Endothelial cell of umbilical vein (primary cell): ENCODE data around the gene FGF2. TPM values are rescaled to one million over a fixed set of nuclear protein-coding genes. Genes with fewer than 3 reads are reported as not detected.
A peak's percentile ranks its signal among the peaks of the same experiment; 100 is the strongest.

Experiments used
- BruUV-seq: library from RNA; stranded (reverse); fragments of 400-500 nt; replicated peaks from 2 replicates; lab custom pipeline; 2021; lab: Mats Ljungman, UMichigan
- CTCF ChIA-PET: fragments of 300-600, 350-600 bp; sonication (Branson Sonifier 250); formaldehyde crosslinking; loops from one replicate; lab custom pipeline; 2021; ENCODE audit warnings: antibody characterized with exemption, inconsistent platforms; lab: Charles Lee
- POLR2A ChIA-PET: fragments of 300-600, 350-600 bp; sonication (Branson Sonifier 250); formaldehyde crosslinking; loops from one replicate; lab custom pipeline; 2021; ENCODE audit warnings: antibody characterized with exemption, inconsistent platforms; lab: Charles Lee
- DNase-seq: peaks from one replicate; pipeline ENCODE4 v3.0.0-alpha.2; 2011; ENCODE audit warnings: low read depth, low spot score
- FAIRE-seq: peaks from 2 replicates; lab custom pipeline; 2011; peaks lifted over from hg19 to GRCh38; lab: Jason Lieb, UNC
- H2AFZ ChIP-seq: 2 replicates; pipeline ENCODE4 v1.6.0; 2012; ENCODE audit warnings: low read depth, low read length, control low read depth, inconsistent platforms
- H3K27ac ChIP-seq: 2 replicates; pipeline ENCODE4 v1.5.1; 2011; ENCODE audit warnings: low read depth, mild to moderate bottlenecking, control low read depth, low read length, moderate library complexity; ENCODE audit not compliant: insufficient read depth
- H3K27me3 ChIP-seq, 2 experiments: 2 replicates each; pipeline versions ENCODE4 v1.6.0 to v1.6.1; 2011; ENCODE audit warnings: low read length in 2 of 2, mixed read lengths in 1 of 2; ENCODE audit not compliant: control insufficient read depth in 2 of 2, insufficient read depth in 2 of 2
- H3K36me3 ChIP-seq, 2 experiments: 2 replicates in 1 of 2; 3 replicates in 1 of 2; pipeline ENCODE4 v1.5.1; 2011; ENCODE audit warnings: low read length in 2 of 2, mild to moderate bottlenecking in 1 of 2, moderate library complexity in 1 of 2; ENCODE audit not compliant: control insufficient read depth in 2 of 2, insufficient read depth in 2 of 2; ENCODE audit errors: extremely low read depth in 1 of 2
- H3K4me1 ChIP-seq: 3 replicates; pipeline ENCODE4 v1.5.1; 2011; ENCODE audit warnings: mild to moderate bottlenecking, low read length; ENCODE audit not compliant: control insufficient read depth, insufficient read depth; ENCODE audit errors: extremely low read depth
- H3K4me2 ChIP-seq: 2 replicates; pipeline ENCODE4 v1.6.1; 2011; ENCODE audit warnings: low read length, control low read depth, mixed read lengths; ENCODE audit not compliant: insufficient read depth
- H3K4me3 ChIP-seq, 3 experiments: fragments of 200-600 bp in 1 of 3; sonication (generic), shearing (Covaris generic) in 1 of 3; replicated peaks in 1 of 3; 2 replicates each; pipeline ENCODE4 v1.5.1; 2011 to 2016; ENCODE audit warnings: control low read depth in 3 of 3, low read length in 3 of 3, mild to moderate bottlenecking in 2 of 3, inconsistent platforms in 1 of 3, low read depth in 1 of 3, moderate library complexity in 1 of 3; ENCODE audit not compliant: insufficient read depth in 1 of 3
- H3K79me2 ChIP-seq: 2 replicates; pipeline ENCODE4 v1.6.0; 2012; ENCODE audit warnings: low read length, inconsistent platforms; ENCODE audit not compliant: control insufficient read depth, insufficient read depth
- H3K9ac ChIP-seq: replicated peaks from 2 replicates; pipeline ENCODE3; 2011; ENCODE audit warnings: low read length, control low read depth; ENCODE audit not compliant: insufficient read depth; ENCODE audit errors: extremely low read depth
- H3K9me1 ChIP-seq: replicated peaks from 3 replicates; pipeline ENCODE4 v1.6.0; 2011; ENCODE audit warnings: mild to moderate bottlenecking, low read length; ENCODE audit not compliant: control insufficient read depth, insufficient read depth; ENCODE audit errors: extremely low read depth
- H3K9me3 ChIP-seq: replicated peaks from 2 replicates; pipeline ENCODE4 v1.5.1; 2012; ENCODE audit warnings: low read length, inconsistent platforms; ENCODE audit not compliant: control insufficient read depth, insufficient read depth
- H4K20me1 ChIP-seq: replicated peaks from 2 replicates; pipeline ENCODE3; 2011; ENCODE audit warnings: mild to moderate bottlenecking, low read length; ENCODE audit not compliant: control insufficient read depth, insufficient read depth; ENCODE audit errors: extremely low read depth
- CTCF ChIP-seq, 2 donors: IDR thresholded peaks; 1 replicate in 1 of 2; 2 replicates in 1 of 2; pipeline ENCODE4 v1.5.1; 2011; ENCODE audit warnings: low read length in 2 of 2, mild to moderate bottlenecking in 2 of 2, moderate library complexity in 2 of 2, control low read depth in 1 of 2, inconsistent platforms in 1 of 2, low read depth in 1 of 2; ENCODE audit not compliant: insufficient read depth in 1 of 2; ENCODE audit errors: extremely low read depth in 1 of 2
- dilution Hi-C: fragments of 300-500 bp; cut with MboI; formaldehyde crosslinking; loops from one replicate; pipeline ENCODE4 v1.15.0; 2019; ENCODE audit warnings: low sequenced_read_pairs; ENCODE audit not compliant: extremely low pct_ligation_motif_present
- intact Hi-C: fragments of 100-400 bp; cut with micrococcal nuclease; formaldehyde crosslinking; loops from one replicate; pipeline ENCODE4 v1.10.0; 2022
- polyA plus RNA-seq, 4 experiments: library from polyadenylated mRNA; depleted of rRNA in 3 of 4; stranded (reverse) in 3 of 4; unstranded in 1 of 4; fragments of >200 nt; gene quantifications; 2 replicates each; pipeline versions ENCODE4 v1.2.1 to v1.2.3, GENCODE V29; 2011 to 2012; ENCODE audit warnings: missing spikeins in 1 of 4
- total RNA-seq: library from RNA; stranded (reverse); gene quantifications from 2 replicates; pipeline ENCODE4 v1.2.3, GENCODE V29; 2021
- TF ChIP-seq, protein P1 (sequence below): IDR thresholded peaks from 2 replicates; pipeline ENCODE4 v1.6.1; 2011; ENCODE audit not compliant: insufficient read depth, insufficient read length

The FGF2 gene
- total and polyA plus RNA-seq, 2 donors (not counting 3 experiments of a cell fraction or from before 2014, with no cell fraction given) = 4.6 to 23.9 TPM

DNA sequence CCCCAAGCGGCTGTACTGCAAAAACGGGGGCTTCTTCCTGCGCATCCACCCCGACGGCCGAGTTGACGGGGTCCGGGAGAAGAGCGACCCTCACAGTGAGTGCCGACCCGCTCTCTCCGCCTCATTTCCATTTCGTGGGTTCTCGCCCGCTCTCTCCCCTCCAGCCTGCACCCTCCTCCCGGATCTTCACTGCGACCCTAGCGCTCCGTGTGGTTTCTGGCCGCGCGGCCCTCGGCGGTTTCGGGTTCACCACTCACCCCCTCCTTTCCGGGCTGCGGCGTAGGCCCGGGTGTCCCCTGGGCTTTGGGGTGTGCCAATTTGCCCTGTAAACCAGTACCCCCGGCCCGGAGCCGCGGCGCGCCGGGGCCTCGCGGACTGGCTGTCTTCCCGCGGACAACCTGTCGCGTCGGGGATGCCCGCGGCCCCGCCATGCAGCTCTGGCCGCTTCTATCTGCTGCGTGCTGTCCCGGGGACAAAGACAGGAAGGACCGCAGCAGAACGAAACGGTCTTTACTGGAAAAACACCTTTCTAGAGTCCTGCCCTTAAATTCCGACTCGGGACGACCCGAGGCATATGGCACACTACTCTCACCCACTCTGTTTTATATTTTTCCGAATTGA, 737 bp downstream of the FGF2 start:
- no peaks in the 10 kb centered on the region for H3K9me1 ChIP-seq
- H3K4me2 ChIP-seq = peak overlapping the region; percentile 89
- H3K9me3 ChIP-seq = no peaks in the 10 kb centered on the region
- peak; percentile 55 for DNase-seq
- peak; percentile 74 for FAIRE-seq
- dilution Hi-C loops (no loop called here), intact Hi-C loops (loop anchor here (1.0 to 2.0 kb wide), 6 partner anchors 29 to 87 kb away; no protein-coding TSS in a partner anchor)
- TF ChIP-seq, protein P1, sequence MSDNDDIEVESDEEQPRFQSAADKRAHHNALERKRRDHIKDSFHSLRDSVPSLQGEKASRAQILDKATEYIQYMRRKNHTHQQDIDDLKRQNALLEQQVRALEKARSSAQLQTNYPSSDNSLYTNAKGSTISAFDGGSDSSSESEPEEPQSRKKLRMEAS = no peak
- peak in 1 of 2 donors; percentile 31 for TF ChIP-seq CTCF (IDR thresholded peaks at IDR 0.05; ENCODE audit: extremely low read depth in 1 of 2, insufficient read depth in 1 of 2, low read depth in 1 of 2, low read length in 2 of 2)
- H3K27ac ChIP-seq = peak overlapping the region; percentile 2
- no peaks in the 10 kb centered on the region for H3K79me2 ChIP-seq
- peaks cover 8% of the 10 kb centered on the region for H3K4me1 ChIP-seq
- peak overlapping the region; percentile 74 to 86 (median 75) for H3K4me3 ChIP-seq
- no peaks in the 10 kb centered on the region for H4K20me1 ChIP-seq
- ChIA-PET CTCF (interaction anchor here (0.7 to 2.5 kb wide), 8 partner anchors 10 to 95 kb away, joined by 3 to 13 read pairs (median 4); partner anchors contain the start of genes BBS12 and NUDT6), POLR2A (interaction anchor here (1.0 kb wide), 1 partner anchor 95 kb away, joined by 3 read pairs; the partner anchor contains the start of gene NUDT6)
- no peaks in the 10 kb centered on the region for H3K36me3 ChIP-seq
- TSS peak; percentile 60 for BruUV-seq
- H2AFZ ChIP-seq = peak overlapping the region; percentile 97
- H3K9ac ChIP-seq = peak overlapping the region; percentile 54
- no peaks in the 10 kb centered on the region for H3K27me3 ChIP-seq
